HG03175 (cell line): Measurements from ENCODE around the gene CCDC8.
"Not testable (repeated sequence)": the region's sequence is repeated elsewhere in the genome, so short reads cannot be mapped to it uniquely, and the experiment has no call there.

Experiments
- ATAC-seq: cut with Tn5 transposase; IDR thresholded peaks from one replicate; pipeline ENCODE4 v1.9.1; 2021; ENCODE audit warnings: mild to moderate bottlenecking, moderate library complexity; ENCODE audit not compliant: unreplicated experiment

The CCDC8 gene

GRCh38 chr19:46383846-46384245 lies 29.5 kb downstream of the CCDC8 start:
- no peak for ATAC-seq

- ATAC-seq = no peak
Measured at GRCh38 chr19:46383171-46383815, 30.1 kb downstream of the CCDC8 start.

- ATAC-seq = no peak
Measured at GRCh38 chr19:46381756-46382345, 31.5 kb downstream of the CCDC8 start.

- ATAC-seq = no peak
Measured at GRCh38 chr19:46381346-46381745, 32.0 kb downstream of the CCDC8 start.

GRCh38 chr19:46380690-46381089 lies 32.7 kb downstream of the CCDC8 start:
- no peak for ATAC-seq

GRCh38 chr19:46378268-46378667 lies 35.1 kb downstream of the CCDC8 start:
- ATAC-seq = no peak

GRCh38 chr19:46376241-46377153 lies 36.9 kb downstream of the CCDC8 start:
- ATAC-seq = no peak

GRCh38 chr19:46375476-46376067 lies 37.8 kb downstream of the CCDC8 start:
- ATAC-seq = not testable (repeated sequence)

- no peak for ATAC-seq
Measured at GRCh38 chr19:46374536-46375475, 38.6 kb downstream of the CCDC8 start.

- no peak for ATAC-seq
Measured at GRCh38 chr19:46373491-46374359, 39.6 kb downstream of the CCDC8 start.

- no peak for ATAC-seq
Measured at GRCh38 chr19:46372901-46373490, 40.4 kb downstream of the CCDC8 start.

GRCh38 chr19:46371371-46371901 lies 41.9 kb downstream of the CCDC8 start:
- ATAC-seq = no peak

- ATAC-seq = no peak
Measured at GRCh38 chr19:46369817-46370216, 43.5 kb downstream of the CCDC8 start.

- no peak for ATAC-seq
Measured at GRCh38 chr19:46368116-46368515, 45.2 kb downstream of the CCDC8 start.

GRCh38 chr19:46367426-46367825 lies 45.9 kb downstream of the CCDC8 start:
- no peak for ATAC-seq

GRCh38 chr19:46366620-46367292 lies 46.6 kb downstream of the CCDC8 start:
- ATAC-seq = no peak

- ATAC-seq = no peak
Measured at GRCh38 chr19:46365561-46365960, 47.8 kb downstream of the CCDC8 start.

GRCh38 chr19:46364359-46364758 lies 49.0 kb downstream of the CCDC8 start:
- no peak for ATAC-seq
